Measurements from ENCODE around the gene GNPTG.
A peak's percentile ranks its signal among the peaks of the same experiment; 100 is the strongest.

Gene GNPTG

DNA sequence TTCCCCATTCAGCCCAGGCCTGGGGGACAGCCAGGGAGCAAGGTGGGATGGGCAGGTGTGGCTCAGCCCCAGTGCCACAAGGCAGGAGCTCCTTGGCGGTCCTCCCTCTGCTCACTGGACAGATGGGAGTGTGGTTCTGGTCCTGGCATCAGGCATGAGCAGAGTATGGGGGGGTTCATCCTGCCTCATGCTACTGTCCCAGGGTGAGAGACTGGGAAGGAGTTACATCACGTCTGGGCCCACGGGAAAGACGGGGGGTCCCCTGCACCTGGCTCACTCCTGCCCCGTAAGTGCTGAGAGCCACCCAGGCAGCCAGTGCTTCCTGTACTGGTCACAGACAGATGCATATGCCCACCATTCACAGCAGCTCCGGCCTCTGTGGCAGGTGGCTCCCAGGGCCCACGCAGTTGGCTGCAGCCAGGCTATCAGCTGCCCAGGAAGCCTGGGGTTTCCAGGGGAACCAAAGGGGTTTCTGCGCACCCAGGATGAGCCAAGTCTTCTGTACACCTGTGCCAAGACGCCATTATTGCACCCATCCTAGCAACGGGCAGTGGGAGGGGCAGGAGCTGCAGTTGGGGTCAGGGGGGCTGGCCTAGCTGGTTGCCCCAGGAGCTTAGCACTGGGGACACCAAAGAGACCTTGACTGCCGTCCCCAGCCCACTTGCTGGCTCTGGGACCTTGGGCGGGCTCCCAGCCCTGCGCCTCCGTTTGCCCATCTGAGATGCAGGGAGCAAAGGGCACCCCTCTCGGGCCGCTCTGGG, 16.3 kb upstream of the GNPTG start:
- no peak for DNase-seq

DNA sequence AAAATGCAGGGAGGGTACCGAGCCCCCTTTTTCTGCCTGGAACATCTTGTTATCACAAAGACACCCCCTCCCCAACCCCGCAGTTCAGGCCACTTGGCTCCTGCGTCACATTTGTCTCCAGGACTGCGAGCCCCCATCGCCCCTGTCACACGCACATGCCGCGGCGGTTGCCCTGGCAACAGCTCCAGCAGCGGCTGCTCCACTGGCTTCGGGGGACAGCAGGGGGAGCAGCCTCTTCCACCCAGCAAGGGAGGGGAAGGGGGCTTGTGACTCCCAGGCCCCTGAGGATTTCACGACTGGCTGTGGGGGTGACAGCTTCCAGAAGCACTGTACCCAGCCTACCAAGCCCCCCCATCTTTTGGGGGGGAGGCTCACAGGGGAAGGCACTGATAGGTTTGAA, 15.7 kb upstream of the GNPTG start:
- no peak for DNase-seq

DNA sequence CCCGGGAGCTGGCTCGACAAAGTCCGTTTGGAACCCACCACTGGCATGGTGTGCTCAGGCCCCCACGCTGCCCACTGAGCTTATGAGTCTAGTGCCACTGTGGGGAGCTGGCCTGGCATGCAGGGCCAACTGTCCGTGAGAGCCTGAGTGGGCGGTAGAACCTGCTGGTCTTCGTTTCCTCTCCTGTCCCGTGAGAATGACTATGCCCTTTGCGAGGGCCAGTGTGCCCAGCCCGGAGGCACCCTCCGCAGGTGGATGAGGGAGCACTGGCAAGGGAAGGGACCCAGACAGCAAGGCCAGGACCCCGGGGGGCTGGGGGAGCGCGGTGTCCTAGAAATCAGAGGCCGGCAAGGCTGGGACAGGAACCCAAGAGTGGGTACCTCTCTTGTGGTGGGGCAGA, 15.1 kb upstream of the GNPTG start:
- no peak for DNase-seq

DNA sequence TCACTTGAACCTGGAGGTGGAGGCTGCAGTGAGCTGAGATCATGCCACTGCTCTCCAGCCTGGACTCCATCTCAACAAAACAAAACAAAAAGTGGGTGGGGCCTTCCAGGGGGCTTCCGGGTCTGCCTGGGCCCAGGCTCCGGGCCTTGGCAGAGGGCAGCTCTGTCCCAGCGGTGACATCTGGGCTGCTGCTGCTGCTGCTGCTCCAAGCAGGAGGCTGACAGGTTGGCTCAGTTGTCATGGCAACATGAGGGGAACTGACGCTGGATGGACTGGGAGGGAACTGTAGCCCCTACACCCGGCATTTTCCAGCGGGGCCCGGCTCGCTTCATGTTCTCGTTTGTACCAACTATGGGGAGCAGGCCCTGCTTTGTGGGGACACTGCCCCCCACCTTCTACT, 14.2 kb upstream of the GNPTG start:
- DNase-seq: no peak

DNA sequence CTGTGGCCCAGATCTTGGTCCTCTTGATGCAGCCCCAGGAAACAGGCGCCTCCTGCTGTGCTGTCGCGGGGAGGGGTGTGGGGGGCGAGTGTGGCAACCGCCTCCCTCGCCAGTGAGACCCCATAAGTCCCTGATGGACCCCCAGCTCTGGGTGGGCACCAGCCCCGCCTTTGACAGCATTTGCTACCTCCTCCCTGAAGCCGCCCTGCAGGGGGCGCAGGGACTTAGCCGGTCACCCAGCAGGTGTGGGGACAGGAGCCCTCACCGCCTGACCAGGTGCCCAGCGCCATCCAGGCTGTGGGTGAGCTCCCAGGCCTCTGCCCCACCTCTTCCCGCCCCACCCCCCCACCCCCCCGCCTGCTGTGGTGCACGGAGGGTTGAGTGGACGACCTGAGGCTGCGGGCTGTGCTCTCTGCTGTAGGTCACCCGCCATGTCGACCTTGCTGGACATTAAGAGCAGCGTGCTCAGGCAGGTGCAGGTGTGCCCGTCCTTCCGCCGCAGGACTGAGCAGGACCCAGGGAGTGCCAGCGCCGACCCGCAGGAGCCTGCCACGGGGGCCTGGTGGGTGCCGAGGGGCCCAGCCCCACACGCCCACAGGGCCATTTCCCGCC, 13.5 kb upstream of the GNPTG start:
- DNase-seq: no peak

- no peak for DNase-seq
Measured at GRCh38 chr16:1338855-1339675, 12.7 kb upstream of the GNPTG start.

GRCh38 chr16:1340730-1341494, 10.8 kb upstream of the GNPTG start:
- no peak for DNase-seq

GRCh38 chr16:1341495-1342420, 10.0 kb upstream of the GNPTG start:
- no peak for DNase-seq

GRCh38 chr16:1342526-1343427, 9.0 kb upstream of the GNPTG start:
- peak; percentile 86 for DNase-seq

DNA sequence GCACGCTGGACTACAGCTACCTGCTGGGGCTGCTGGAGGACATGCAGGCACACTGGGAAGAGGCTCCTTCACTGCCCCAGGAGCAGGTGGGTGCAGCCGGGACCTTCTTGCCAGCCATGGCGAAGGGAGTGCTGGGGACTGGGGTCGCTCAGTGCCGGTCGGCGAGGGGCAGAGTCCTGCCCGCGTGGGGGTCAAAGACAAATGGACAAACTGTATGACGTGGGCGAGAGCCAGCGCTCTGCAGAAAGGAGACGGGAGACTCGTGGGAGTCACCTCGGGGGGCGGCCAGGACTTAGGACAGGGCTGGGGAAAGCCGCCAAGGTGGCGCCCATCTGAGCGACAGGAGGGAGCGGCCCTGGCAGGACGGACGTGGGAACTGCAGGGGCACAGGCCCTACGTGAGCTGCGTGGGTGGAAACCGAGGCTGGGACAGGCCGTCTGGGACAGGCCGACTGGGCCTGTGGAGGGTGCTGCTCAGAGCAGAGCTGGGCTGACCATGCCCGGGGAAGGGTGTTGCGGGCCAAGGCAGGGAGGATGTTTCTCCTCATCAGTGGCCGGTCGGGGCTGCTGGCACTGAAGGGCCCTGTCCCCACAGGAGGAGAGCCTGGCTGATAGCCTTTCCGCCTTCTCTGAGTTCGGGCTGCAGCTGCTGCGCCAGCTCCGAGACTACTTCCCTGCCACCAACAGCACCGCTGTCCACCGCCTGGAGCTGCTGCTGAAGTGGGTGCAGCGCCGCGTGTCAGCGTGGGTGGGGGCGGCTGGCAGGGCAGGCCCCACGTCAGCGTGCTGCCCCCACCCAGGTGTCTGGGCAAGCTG, 8.1 kb upstream of the GNPTG start:
- no peak for DNase-seq

DNA sequence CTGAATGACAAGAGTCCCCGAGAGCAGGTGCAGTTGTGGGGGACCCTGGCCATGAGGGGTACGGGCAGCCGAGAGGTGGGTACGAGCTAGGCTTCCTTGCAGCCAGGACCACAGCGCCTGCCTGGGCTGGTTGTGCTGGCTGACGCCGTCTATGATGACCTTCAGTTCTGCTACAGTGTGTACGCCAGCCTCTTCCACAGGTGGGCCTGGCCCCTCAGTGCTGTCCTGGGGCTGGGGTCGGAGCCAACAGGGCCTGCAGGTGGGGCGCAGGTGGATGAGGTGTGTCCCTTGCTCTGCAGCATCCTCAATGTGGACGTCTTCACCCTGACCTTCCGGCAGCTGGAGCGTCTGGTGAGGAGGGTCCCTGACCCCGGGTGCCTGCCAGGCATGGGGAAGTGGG, 7.2 kb upstream of the GNPTG start:
- DNase-seq: no peak

DNA sequence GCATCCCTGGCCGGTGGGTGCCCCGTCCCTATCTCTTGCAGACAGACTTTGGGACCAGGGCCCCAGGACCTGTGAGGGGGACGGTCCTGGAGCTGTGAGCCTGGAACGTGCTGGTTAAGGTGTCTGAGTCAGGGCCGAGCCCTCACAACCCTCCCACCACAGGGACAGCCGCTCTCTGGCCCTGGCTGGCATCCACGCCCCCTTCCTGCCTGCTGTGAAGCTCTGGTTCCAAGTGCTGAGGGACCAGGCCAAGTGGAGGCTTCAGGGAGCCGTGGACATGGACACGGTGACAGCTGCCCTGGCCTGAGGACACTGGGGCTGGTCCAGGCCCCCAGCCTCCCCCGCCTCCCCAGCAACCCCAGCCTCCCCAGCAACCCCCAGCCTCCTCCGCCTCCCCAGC, 6.6 kb upstream of the GNPTG start:
- DNase-seq: no peak

GRCh38 chr16:1345651-1346421, 5.9 kb upstream of the GNPTG start:
- no peak for DNase-seq

GRCh38 chr16:1346422-1347285, 5.1 kb upstream of the GNPTG start:
- DNase-seq: no peak

GRCh38 chr16:1347286-1347855, 4.4 kb upstream of the GNPTG start:
- no peak for DNase-seq

DNA sequence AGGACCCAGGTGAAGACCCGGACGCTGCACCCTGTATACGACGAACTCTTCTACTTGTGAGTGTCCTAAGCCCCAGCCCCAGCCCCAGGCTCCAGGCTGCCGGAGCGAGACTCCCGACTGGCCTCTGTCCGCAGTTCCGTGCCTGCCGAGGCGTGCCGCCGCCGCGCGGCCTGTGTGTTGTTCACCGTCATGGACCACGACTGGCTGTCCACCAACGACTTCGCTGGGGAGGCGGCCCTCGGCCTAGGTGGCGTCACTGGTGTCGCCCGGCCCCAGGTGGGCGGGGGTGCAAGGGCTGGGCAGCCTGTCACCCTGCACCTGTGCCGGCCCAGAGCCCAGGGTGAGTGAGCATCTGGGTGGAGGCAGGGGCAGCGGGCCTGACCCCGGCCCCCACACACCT, 3.8 kb upstream of the GNPTG start:
- DNase-seq: no peak

GRCh38 chr16:1348441-1348840, 3.3 kb upstream of the GNPTG start:
- DNase-seq: no peak

GRCh38 chr16:1348926-1349325, 2.8 kb upstream of the GNPTG start:
- no peak for DNase-seq

Measured in stimulated activated CD4-positive, alpha-beta T cell treated with anti-CD3 and anti-CD28 coated beads, Interleukin-4, amount 100 ng/mL, for 24 hours (primary cell).